H1 (cell line): ENCODE data around the gene MUC22. TPM values are rescaled to one million over a fixed set of nuclear protein-coding genes. Genes with fewer than 3 reads are reported as not detected.

ENCODE experiments used
- polyA plus RNA-seq, 7 experiments: library from polyadenylated mRNA; depleted of rRNA in 3 of 7; stranded (reverse) in 5 of 7; unstranded in 2 of 7; fragments of >200 nt in 5 of 7; fragments of 200-250 nt in 2 of 7; gene quantifications; 1 replicate in 5 of 7; 2 replicates in 1 of 7; 4 replicates in 1 of 7; pipeline versions ENCODE4 v1.2.1 to v1.2.3, GENCODE V29; 2011 to 2013; ENCODE audit warnings: missing spikeins in 2 of 7, mixed read lengths in 2 of 7
- total RNA-seq: library from RNA; stranded (reverse); fragmentation: NEBNext Ultra II Directional; extraction: Animal tissue kit (Norgen Biotek cat#: 25700); gene quantifications from 2 replicates; pipeline ENCODE4 v1.2.1, GENCODE V29; 2021
- TF ChIP-seq, protein P1 (sequence below): IDR thresholded peaks from 2 replicates; pipeline ENCODE4 v1.6.1; 2011; ENCODE audit warnings: low read depth, mild to moderate bottlenecking, low read length; ENCODE audit not compliant: insufficient read depth

The MUC22 gene
- total and polyA plus RNA-seq, 2 of the 8 experiments (the other 6 are each of a cell fraction or from before 2014, with no cell fraction given), result 0.02 TPM; not detected in 1

DNA sequence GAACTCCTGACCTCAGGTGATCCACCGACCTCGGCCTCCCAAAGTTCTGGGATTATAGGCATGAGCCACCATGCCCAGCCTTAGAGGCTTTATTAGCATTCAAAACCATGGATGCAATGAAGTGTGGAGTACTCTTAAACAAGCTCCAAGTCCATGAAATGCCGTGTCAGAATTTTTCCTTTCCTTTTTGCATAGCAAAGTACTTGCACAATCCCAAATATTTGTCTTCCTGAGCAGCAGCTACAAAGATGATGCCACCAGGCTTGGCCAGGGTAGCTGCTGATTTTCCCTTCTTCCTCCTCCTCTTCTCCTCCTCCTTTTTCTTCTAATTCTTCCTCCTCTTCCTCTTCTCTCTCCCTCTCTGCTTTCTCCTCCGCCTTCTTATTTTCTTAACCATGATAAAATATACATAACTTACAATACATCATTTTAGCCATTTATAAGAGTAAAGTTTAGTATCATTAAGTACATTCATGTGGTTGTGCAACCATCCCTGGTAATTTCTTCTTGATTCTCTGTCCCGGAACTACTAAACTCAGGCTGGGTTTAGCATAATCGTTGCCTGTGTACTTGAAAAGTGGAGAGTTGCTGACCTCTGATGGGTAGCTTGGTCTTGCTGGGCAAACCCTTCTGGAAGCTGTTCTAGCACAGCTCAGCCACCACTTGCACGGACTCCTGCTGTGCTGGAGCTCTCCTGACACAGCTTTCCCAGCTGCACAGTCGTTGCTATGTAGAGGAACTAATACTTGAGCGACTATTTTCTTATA lies 49.2 kb upstream of the MUC22 start (continued):
- TF ChIP-seq, protein P1, sequence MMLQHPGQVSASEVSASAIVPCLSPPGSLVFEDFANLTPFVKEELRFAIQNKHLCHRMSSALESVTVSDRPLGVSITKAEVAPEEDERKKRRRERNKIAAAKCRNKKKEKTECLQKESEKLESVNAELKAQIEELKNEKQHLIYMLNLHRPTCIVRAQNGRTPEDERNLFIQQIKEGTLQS, result no peak
